ENCODE measurements around the gene CEP290.
"Not testable (repeated sequence)": the region's sequence is repeated elsewhere in the genome, so short reads cannot be mapped to it uniquely, and the experiment has no call there.

The CEP290 gene

GRCh38 chr12:88139711-88140110 is 2.2 kb downstream of the CEP290 start:
- FAIRE-seq = not testable (repeated sequence)

GRCh38 chr12:88133181-88133580 is 8.7 kb downstream of the CEP290 start:
- not testable (repeated sequence) for FAIRE-seq

DNA sequence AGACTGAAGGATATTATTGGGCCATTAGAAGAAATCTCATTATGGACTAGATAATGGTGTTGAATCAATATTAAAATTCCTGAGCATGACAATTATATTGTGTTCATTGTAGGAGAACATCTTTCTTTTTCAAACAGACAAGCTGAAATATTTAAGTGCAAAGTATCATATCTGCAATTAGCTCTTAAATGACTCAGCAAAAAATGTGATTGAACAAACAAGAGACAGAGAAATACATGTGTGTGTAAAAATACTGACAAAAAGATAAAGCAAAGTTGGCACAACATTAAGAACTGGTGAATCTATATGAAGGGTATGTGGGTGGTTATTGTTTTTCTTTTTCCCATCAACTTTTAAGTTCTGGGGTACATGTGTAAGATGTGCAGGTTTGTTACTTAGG is 9.5 kb downstream of the CEP290 start:
- FAIRE-seq = no peak

- FAIRE-seq = no peak
These were observed 14.0 kb downstream of the CEP290 start for GRCh38 chr12:88127855-88128254.

- FAIRE-seq = no peak
These were observed 14.8 kb downstream of the CEP290 start for GRCh38 chr12:88127099-88127498.

DNA sequence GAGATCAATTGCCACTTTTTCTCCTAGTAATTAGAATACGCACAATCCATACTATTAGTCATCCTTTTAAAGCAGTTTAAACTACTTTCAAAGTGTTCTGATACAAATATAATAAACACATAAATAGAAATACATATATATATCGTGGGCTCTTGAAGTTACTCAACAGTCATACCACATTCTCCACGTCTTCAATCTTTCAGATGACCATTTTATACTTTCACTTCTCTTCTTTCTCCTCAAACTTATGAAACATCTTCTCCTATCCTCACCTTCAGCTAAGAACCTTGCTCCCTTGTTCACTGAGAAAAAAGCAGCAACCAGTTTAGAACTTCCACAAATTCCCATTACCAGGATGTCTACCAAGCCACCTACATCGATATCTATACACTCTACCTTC is 19.2 kb downstream of the CEP290 start:
- FAIRE-seq = no peak

GRCh38 chr12:88113871-88114270 is 28.0 kb downstream of the CEP290 start:
- FAIRE-seq = no peak

DNA sequence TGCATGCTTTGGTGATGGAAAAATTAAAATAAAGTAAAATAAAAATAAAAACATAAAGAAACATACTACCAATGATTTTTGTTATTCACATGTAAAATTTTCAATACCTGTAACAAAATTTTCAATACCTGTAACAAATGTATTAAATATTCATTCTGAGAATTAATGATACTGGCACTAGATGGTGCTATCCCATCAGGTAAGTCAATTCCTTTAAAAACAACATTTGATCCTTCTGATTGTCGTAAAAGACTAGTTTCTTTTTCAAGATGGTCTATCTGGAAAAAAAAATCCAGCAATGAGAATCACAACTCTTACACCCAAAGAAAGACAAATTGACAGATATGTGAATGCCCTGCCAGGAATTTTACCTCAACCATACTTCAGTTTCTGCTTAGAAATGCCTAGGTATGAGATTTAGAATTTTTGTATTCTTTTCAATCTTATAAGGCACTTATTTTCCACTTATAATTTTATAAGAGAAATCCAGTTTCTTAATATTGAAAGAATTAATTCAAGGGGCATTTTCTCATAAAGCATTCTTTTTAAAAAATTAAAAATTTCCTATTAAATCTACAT is 30.7 kb downstream of the CEP290 start:
- peak; percentile 88 for FAIRE-seq

- peak; percentile 23 for FAIRE-seq
These were observed 33.9 kb downstream of the CEP290 start for GRCh38 chr12:88108021-88108420.

DNA sequence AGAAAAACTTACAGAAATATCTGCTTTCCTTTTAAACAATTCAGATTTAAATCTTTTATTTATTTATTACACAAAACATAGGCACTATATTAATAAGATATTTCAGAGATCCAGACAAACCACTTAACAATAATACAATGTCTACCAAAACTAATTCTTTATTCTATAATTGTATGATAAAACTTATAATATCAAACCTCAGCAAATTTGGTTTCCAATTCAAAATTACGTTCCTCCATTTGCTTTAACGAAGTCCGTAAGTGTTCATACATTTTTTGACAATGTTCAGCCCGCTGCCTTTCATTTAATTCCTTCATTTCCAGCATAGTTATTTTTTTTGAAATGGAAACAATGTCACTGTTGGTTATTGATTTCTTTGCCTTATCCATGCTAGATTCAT is 48.3 kb downstream of the CEP290 start:
- peak; percentile 80 for FAIRE-seq

GRCh38 chr12:88092771-88093170 is 49.1 kb downstream of the CEP290 start:
- no peak for FAIRE-seq

- FAIRE-seq = no peak
These were observed 57.7 kb downstream of the CEP290 start for GRCh38 chr12:88084210-88084609.

DNA sequence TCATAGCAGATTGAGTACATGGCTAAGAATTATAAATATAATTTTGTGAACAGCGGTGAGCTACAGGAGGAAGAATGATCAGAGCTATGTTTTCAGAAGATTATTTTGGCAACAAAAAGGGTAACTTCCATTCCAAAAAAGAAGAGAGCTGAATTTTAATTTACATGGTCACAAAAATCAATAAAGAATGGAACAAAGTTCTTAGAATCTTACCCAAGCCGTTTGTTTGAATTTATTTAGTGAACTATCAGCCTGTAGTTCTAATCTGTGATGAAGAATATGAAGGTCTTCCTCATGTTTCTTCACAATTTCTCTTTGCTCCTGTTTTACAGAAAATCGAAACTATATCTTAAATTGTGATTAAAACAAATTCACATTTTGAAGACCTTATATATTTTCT is 58.3 kb downstream of the CEP290 start:
- no peak for FAIRE-seq

DNA sequence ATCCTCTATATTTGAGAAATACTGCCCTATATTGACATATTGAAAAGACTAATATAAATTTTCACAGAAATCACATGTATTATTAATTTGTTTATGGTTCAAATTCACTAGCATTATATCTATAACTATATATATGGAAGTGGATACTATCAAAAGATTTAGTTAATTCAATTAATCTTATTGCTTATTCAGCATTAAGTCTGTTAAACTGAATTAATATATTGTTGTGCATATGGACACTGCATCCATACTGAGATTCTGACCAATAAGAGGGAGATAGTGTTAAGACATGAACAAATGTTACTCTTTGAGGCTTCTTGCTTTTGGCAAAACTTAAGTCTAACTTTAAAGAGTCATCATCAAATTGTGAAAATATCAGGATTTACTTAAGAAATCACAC is 60.6 kb downstream of the CEP290 start:
- FAIRE-seq = no peak

DNA sequence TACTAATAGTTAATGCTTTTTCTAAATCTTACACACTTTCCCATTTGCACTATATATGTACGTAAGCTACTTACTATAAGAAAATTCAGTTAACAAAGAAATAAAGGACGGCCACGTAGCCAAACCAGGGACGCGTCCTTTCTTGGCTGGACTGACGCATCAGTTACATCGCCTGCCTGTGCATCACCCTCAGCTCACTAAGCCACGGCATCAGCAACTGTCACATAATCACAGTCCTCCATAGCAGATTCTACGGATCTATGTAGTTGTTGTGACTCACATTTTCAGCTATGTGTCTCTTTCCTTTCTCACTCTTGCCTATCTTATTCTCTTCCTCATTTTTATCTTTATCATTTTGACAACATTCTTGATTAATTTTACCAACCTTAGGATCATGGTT is 74.6 kb downstream of the CEP290 start:
- FAIRE-seq = no peak

DNA sequence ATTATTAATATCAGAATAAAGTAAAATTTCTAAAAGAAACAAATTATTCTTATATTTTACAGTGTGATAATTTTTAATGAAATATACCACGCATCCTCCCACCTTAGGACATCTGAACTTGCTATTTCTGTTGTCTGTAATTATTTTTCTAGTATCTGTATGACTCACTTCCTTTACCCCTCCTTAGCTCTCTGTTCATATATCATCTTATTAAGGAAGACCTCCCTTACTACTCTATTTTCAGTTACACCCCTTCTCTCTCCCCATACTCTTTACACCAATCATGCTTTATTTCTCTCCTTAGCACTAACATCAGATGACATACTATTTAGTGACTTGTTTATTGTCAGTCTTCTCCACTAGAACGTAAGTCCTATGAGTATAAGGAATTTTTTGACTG is 78.5 kb downstream of the CEP290 start:
- FAIRE-seq = no peak

DNA sequence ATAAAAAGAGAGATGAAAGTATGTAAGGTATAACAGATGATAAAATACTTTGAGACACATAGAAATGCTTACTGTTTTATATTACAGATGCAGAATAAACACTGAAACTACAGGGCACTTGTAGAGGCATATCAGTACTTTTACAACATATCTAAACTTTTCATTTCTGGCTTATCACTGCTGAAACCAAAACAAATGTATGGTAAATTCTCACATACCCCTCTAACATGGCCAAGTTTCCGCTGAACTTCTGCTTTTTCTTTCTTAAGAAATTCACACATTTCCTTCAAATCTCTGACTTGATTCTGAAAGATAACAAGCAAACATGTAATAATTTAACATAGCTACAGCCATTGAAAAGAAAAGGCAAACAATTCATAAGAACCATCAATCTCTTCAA is 79.4 kb downstream of the CEP290 start:
- no peak for FAIRE-seq

GRCh38 chr12:88058719-88059077 is 83.2 kb downstream of the CEP290 start:
- no peak for FAIRE-seq

GRCh38 chr12:88057994-88058718 is 83.7 kb downstream of the CEP290 start:
- no peak for FAIRE-seq

DNA sequence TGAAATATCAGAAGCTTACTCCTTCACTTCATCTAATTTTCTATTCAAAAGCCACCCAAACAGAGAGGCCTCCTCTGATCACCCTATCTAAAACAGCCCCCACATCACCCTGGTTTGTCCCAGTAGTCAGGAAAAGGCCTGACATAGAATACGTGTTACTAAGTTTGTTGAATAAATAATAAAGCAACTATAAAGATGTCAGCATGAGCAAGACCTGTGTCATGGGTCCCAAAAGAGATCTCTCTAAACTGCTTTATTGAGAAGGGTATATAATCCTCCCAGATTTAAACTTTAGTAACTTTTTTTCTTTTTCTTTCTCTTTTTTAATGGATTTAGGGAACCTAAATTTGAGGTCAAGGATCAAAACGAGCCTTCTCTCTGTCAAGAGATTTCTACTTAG is 85.3 kb downstream of the CEP290 start:
- FAIRE-seq = no peak

DNA sequence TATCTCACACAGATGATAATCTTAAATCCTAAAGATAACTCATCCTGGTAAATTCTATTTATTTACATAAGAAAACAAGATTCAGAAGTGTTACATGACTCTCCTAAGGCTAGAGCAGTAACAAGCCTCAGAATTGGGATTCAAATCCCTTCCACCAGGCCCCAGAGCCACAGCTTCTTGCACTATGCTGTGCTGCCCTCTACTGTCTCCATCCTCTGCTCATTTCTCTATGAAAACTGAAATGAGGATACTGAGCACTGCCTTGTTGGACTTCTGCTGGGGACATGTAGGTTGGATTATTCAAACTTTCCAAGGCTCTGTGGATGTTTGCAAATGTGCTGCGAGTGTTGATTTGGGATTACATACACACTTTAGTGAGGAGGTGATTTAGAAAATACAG is 89.2 kb downstream of the CEP290 start:
- FAIRE-seq = no peak

GRCh38 chr12:88044035-88044434 is 97.9 kb downstream of the CEP290 start:
- no peak for FAIRE-seq

DNA sequence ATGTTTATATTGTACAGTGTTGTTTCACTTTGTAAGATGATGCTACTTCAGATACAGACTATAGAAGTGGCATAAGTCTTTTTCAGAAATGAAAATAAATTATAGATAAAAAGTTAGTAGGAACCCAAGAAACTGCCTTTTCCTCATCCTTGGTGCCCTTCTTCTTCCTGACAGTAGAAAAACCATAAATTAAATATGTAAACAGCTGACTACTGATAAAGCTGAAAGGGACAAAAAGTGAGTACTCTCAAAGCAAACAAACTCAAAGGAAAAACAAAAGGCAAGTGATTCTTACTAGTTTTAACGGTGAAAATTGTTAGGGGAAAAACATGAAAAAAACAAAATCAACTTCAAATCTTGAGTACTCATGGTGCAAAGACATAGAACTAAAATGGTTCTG is 104.1 kb downstream of the CEP290 start:
- no peak for FAIRE-seq

DNA sequence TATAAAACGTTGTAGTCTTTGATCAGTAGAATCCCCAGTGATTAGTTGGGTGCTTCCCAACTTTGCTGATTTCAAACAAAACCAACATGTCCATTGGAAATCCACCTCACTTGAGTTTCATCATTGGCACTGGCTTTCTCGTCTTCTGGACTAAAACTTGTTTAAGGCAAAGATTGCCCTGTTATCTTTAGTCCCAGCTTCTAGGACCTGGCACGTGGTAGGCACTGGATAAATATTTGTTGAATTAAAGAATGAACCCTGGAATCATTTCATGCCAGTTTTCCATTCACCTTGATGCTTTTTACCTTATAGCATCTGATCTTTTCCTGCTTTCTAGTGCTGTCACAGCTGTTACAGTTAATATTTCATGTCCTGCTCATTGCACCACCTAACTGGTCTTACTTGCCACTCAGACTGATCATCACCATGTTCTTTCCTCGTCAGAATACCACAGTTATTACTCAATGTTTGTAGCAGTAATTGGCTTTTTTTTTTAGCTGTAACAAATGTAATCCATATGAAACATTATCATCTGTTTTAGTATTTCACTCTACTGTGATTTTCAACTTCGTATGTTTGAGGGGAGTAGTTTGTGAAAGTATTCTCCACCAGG is 105.4 kb downstream of the CEP290 start:
- FAIRE-seq = no peak

DNA sequence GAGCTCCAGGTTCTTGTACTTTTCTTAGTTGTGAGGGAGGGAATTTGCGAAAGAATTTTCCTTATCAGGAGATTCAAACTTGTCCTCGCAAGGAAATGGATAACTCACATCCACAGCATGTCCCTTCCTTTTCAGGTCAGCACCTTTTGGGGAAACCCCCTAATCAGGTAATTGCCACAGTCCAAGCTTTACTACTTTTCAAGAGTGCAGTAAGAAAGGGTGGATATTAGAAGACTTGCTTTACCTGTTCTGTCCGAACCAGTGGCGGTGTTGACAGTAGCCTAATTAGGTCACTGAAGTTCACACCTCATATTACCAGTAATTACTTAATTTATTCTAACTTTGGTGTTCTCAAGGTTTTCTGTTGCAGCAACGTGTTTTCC is 106.0 kb downstream of the CEP290 start:
- FAIRE-seq = no peak

Data from endometrium (tissue), 2 donors.